Right atrium auricular region (tissue), 2 donors: ENCODE results near the gene CALHM4. TPM values are rescaled to one million over a fixed set of nuclear protein-coding genes. Genes with fewer than 3 reads are reported as not detected.

Experiments
- DNase-seq: peaks from one replicate; pipeline ENCODE4 v3.0.0-alpha.2; 2019; ENCODE audit warnings: low spot score
- H3K27ac ChIP-seq, 2 donors: fragments of 200-600 bp; sonication (generic); 1 replicate in 1 of 2; 2 replicates in 1 of 2; pipeline ENCODE4 v1.5.1; 2016 to 2019
- H3K27me3 ChIP-seq, 2 donors: fragments of 200-600 bp; sonication (generic); one replicate each; pipeline versions ENCODE4 v1.5.1 to v1.6.0; 2017 to 2019
- H3K36me3 ChIP-seq: fragments of 200-600 bp; sonication (generic); one replicate; pipeline ENCODE4 v1.5.1; 2016
- H3K4me1 ChIP-seq, 2 donors: fragments of 200-600 bp; sonication (generic); one replicate each; pipeline versions ENCODE4 v1.5.1 to v1.6.0; 2017 to 2019
- H3K4me3 ChIP-seq, 2 donors: fragments of 200-600 bp; sonication (generic); 1 replicate in 1 of 2; 2 replicates in 1 of 2; pipeline ENCODE4 v1.5.1; 2017 to 2019; ENCODE audit warnings: mild to moderate bottlenecking in 1 of 2, moderate library complexity in 1 of 2
- H3K9me3 ChIP-seq, 2 donors: fragments of 200-600 bp; sonication (generic); one replicate each; pipeline ENCODE4 v1.5.1; 2019
- CTCF ChIP-seq, 2 donors: fragments of 200-600 bp; sonication (generic); IDR thresholded peaks; one replicate each; pipeline ENCODE4 v1.5.1; 2019; ENCODE audit warnings: antibody characterized with exemption in 2 of 2
- total RNA-seq, 2 donors: library from RNA; depleted of rRNA; stranded (reverse); fragments of >200 nt; gene quantifications; one replicate each; pipeline ENCODE4 v1.1.0, GENCODE V29; 2016

CALHM4 gene
- total RNA-seq, 2 donors from 2014 or later, result not detected

- Histone ChIP-seq H3K4me3 (no peak overlapping the region), H3K27me3 (no peaks in the 10 kb centered on the region), H3K27ac (no peak overlapping the region), H3K9me3 (no peaks in the 10 kb centered on the region), H3K4me1 (no peaks in the 10 kb centered on the region), H3K36me3 (no peaks in the 10 kb centered on the region)
- DNase-seq, result no peak
- no peak for TF ChIP-seq CTCF (IDR thresholded peaks at IDR 0.05)
Observed at GRCh38 chr6:116522896-116523295, 30.7 kb upstream of the CALHM4 start.

- Histone ChIP-seq H3K27me3 (no peaks in the 10 kb centered on the region), H3K9me3 (no peaks in the 10 kb centered on the region), H3K27ac (no peak overlapping the region), H3K4me3 (no peak overlapping the region), H3K4me1 (no peaks in the 10 kb centered on the region), H3K36me3 (no peaks in the 10 kb centered on the region)
- TF ChIP-seq CTCF (IDR thresholded peaks at IDR 0.05), result no peak
- no peak for DNase-seq
Observed at GRCh38 chr6:116524236-116524635, 29.3 kb upstream of the CALHM4 start.

GRCh38 chr6:116528133-116528532 lies 25.4 kb upstream of the CALHM4 start:
- H3K27ac ChIP-seq, result no peak overlapping the region
- H3K36me3 ChIP-seq, result no peaks in the 10 kb centered on the region
- no peak overlapping the region for H3K4me3 ChIP-seq
- no peak for DNase-seq
- TF ChIP-seq CTCF (IDR thresholded peaks at IDR 0.05), result no peak
- H3K27me3 ChIP-seq, result no peaks in the 10 kb centered on the region
- no peaks in the 10 kb centered on the region for H3K4me1 ChIP-seq
- H3K9me3 ChIP-seq, result no peaks in the 10 kb centered on the region

GRCh38 chr6:116528780-116529179 lies 24.8 kb upstream of the CALHM4 start:
- H3K36me3 ChIP-seq, result no peaks in the 10 kb centered on the region
- no peak for DNase-seq
- H3K4me3 ChIP-seq, result no peak overlapping the region
- TF ChIP-seq CTCF (IDR thresholded peaks at IDR 0.05), result no peak
- H3K27me3 ChIP-seq, result no peaks in the 10 kb centered on the region
- no peak overlapping the region for H3K27ac ChIP-seq
- no peaks in the 10 kb centered on the region for H3K9me3 ChIP-seq
- H3K4me1 ChIP-seq, result no peaks in the 10 kb centered on the region

- Histone ChIP-seq H3K27ac (no peak overlapping the region), H3K36me3 (no peaks in the 10 kb centered on the region), H3K9me3 (no peaks in the 10 kb centered on the region), H3K4me3 (no peak overlapping the region), H3K27me3 (no peaks in the 10 kb centered on the region), H3K4me1 (no peaks in the 10 kb centered on the region)
- no peak for TF ChIP-seq CTCF (IDR thresholded peaks at IDR 0.05)
- DNase-seq, result no peak
Observed at GRCh38 chr6:116529466-116530290, 23.9 kb upstream of the CALHM4 start.

GRCh38 chr6:116530436-116530835 lies 23.1 kb upstream of the CALHM4 start:
- no peak for DNase-seq
- Histone ChIP-seq H3K27ac (no peak overlapping the region), H3K4me1 (no peaks in the 10 kb centered on the region), H3K27me3 (no peaks in the 10 kb centered on the region), H3K36me3 (no peaks in the 10 kb centered on the region), H3K4me3 (no peak overlapping the region), H3K9me3 (no peaks in the 10 kb centered on the region)
- TF ChIP-seq CTCF (IDR thresholded peaks at IDR 0.05), result no peak
